AG09309 (cell line): ENCODE results near the gene MYL12B.
"Not testable (repeated sequence)": the region's sequence is repeated elsewhere in the genome, so short reads cannot be mapped to it uniquely, and the experiment has no call there.

Experiments used
- DNase-seq: peaks from one replicate; pipeline ENCODE4 v3.0.0-alpha.2; 2010; ENCODE audit warnings: low read depth
- H3K4me3 ChIP-seq: 2 replicates; pipeline ENCODE4 v1.5.1; 2011; ENCODE audit warnings: mild to moderate bottlenecking, low read depth, low read length, moderate library complexity; ENCODE audit not compliant: control insufficient read depth
- TF ChIP-seq, protein P1 (sequence below): IDR thresholded peaks from 2 replicates; pipeline ENCODE4 v1.5.1; 2011; ENCODE audit warnings: mild to moderate bottlenecking, low read depth, low read length, inconsistent platforms; ENCODE audit not compliant: insufficient read depth, control insufficient read depth; ENCODE audit errors: missing control alignments

The MYL12B gene

DNA sequence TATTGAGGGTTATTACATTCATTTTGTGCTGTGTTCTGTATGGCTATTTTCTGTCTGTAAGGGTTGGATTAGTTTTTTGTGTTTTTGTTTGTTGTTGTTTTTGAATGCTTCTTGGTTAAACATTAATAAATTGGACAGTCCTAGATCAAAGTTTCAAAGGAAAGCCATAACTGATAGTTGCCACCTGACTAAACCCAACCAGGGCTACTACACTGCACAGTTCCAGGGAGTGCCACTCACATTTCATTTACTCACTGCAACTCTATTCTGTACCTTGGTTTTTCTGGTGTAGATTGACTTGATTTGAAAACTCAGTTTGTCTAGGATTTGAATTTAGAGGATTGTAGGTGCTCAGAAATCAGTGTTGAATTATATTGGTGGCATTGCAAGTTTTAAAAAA, 6.4 kb downstream of the MYL12B start:
- H3K4me3 ChIP-seq: no peak overlapping the region
- TF ChIP-seq, protein P1, sequence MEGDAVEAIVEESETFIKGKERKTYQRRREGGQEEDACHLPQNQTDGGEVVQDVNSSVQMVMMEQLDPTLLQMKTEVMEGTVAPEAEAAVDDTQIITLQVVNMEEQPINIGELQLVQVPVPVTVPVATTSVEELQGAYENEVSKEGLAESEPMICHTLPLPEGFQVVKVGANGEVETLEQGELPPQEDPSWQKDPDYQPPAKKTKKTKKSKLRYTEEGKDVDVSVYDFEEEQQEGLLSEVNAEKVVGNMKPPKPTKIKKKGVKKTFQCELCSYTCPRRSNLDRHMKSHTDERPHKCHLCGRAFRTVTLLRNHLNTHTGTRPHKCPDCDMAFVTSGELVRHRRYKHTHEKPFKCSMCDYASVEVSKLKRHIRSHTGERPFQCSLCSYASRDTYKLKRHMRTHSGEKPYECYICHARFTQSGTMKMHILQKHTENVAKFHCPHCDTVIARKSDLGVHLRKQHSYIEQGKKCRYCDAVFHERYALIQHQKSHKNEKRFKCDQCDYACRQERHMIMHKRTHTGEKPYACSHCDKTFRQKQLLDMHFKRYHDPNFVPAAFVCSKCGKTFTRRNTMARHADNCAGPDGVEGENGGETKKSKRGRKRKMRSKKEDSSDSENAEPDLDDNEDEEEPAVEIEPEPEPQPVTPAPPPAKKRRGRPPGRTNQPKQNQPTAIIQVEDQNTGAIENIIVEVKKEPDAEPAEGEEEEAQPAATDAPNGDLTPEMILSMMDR: no peak
- no peak for DNase-seq

DNA sequence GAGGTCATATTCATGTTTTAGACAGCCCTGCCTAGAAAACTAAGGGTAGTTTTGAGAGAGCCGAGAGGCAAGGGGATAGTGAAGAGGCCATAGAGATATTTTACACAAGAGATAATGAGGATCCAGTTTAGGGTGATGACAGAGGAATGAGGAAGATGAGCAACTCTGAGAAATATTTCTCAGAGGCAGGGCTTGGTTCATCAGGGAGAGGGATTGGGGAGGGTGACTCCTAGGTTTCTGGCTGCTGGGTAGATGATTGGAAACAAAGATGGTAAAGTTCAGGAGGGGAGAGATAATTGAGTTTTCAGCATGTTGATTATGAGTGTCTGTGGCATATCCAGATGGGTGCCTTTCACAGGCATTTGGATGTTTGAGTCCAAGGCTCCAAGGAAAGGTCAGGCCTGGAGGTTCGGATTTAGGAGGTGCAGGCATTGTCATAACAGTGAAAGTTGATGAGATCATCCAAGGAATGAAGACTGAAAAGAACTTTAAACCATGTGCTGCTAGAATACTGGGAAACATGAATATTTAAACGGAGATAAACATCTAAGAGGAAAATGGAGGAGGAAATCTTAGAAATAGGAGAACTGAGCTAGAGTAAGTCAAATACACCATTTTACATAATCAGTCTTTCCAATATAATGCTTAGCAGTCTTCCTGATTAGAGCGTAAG, 7.4 kb downstream of the MYL12B start:
- TF ChIP-seq, protein P1: no peak
- DNase-seq: no peak
- H3K4me3 ChIP-seq: no peak overlapping the region

DNA sequence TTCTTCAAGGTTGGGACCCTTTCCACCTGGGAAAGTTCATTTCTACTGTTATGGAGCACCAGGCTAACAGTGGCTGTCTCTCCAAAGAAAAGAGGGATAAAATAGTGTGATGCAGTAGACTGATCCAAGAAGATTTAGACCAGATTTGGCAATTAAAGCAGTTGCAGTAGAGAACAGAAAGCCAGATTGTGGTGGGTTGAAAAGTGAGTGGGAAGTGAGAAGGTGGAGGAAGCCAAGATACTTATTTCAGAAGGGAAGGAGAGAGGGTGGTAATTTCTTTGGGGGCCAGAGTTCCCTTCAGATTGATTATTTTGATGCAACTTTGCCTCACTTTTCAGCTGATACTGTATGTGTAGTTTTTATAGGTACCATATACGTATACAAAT, 8.0 kb downstream of the MYL12B start:
- no peak for DNase-seq
- H3K4me3 ChIP-seq: no peak overlapping the region
- TF ChIP-seq, protein P1: no peak

DNA sequence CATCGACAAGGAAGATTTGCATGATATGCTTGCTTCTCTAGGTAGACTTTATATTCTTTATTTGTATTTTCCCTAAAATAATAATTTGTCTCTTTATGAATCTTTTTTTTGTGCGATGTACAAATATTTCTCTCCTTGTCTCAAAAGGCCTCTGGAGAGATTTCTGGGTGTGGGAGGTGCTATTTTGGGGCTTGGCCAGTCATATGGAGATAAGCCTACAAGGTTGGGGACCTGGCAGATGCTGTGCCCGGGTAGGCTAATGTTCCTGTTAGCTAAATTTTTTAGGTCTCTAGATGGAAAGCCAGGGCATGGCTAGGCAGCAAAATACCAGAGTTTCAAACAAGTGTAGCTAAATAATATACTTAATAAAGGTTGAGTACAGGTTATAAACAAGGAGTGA, 11.1 kb downstream of the MYL12B start:
- no peak overlapping the region for H3K4me3 ChIP-seq
- no peak for DNase-seq
- TF ChIP-seq, protein P1: no peak

DNA sequence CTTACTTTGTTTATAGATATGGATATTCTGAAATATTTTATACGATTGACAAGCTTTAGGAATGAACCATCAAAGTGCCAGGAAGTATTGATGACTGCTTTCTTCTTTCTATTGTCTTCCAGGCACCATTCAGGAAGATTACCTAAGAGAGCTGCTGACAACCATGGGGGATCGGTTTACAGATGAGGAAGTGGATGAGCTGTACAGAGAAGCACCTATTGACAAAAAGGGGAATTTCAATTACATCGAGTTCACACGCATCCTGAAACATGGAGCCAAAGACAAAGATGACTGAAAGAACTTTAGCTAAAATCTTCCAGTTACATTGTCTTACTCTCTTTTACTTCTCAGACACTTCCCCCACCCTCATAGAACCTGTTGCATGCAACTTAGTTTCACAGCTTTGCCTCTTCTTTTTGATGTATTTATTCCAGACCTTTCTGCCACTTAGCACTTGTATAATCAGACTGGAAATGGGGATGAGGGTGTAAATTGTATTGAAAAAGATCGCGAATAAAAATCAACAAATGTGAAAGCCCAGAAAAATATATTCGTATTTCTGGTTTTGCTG, 15.8 kb downstream of the MYL12B start:
- not testable (repeated sequence) for DNase-seq, H3K4me3 ChIP-seq

DNA sequence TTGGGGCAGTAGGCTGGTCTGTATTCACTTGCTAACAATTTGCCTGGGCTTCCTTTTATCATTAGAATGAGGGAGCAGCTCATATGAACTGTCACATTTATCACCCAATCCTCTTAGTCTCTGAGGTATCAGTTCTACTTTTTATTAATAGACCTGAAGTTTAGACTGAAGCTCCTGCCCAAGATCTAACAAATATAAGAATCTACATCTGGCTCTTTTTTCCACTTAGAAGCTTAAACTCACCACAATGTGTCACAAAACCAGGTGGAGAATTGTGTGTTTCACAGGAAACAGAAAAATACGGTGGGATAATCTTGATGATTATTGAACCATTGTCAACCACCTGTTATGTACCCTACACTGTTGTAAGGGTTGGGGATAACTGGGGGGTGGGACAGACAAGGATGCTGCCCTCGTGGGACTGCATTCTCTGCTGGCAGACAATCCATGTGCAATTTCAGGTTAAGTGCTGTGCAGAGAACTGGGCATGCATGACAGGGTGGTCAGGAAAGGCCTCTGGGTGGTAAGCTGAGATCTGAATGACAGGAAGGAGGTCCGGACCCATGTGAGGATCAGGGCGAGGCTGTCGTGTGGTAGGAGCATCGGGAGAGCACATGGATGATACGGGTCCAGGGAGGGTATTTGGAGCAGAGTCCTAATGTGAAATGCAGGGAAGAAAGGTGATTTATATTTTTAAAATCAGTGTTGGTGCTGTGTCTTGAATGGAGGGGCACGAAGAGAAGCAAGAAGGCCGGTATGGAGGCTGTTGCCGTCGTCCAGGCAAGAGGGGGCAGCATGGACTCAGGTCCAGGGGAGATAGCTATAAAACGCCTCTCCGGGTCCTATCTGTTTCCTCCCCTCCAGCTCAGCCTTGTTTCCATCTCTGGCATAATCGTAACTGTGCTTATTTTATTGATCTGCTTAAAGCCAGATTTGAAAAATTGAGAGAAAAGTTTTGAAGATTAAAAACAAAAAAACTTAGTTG, 17.6 kb downstream of the MYL12B start:
- DNase-seq: no peak
- H3K4me3 ChIP-seq: no peak overlapping the region
- TF ChIP-seq, protein P1: no peak
